Left ventricle myocardium inferior (tissue), 1 donor: ENCODE data around the gene C19orf85. TPM values are rescaled to one million over a fixed set of nuclear protein-coding genes. Genes with fewer than 3 reads are reported as not detected.
"Not testable (repeated sequence)": the region's sequence is repeated elsewhere in the genome, so short reads cannot be mapped to it uniquely, and the experiment has no call there.

Experiments used
- DNase-seq: peaks from one replicate; pipeline ENCODE4 v3.0.0-alpha.2; 2020
- H3K27ac ChIP-seq: fragments of 200-600 bp; replicated peaks from 2 replicates; pipeline ENCODE4 v1.8.0; 2021
- H3K27me3 ChIP-seq: fragments of 200-600 bp; 2 replicates; pipeline ENCODE4 v1.8.0; 2021; ENCODE audit warnings: low read depth
- H3K36me3 ChIP-seq: fragments of 200-600 bp; 2 replicates; pipeline ENCODE4 v1.8.0; 2021
- H3K4me1 ChIP-seq: fragments of 200-600 bp; 2 replicates; pipeline ENCODE4 v1.8.0; 2021
- H3K4me3 ChIP-seq: fragments of 200-600 bp; 2 replicates; pipeline ENCODE4 v1.8.0; 2021; ENCODE audit warnings: mild to moderate bottlenecking, moderate library complexity
- H3K9me3 ChIP-seq: fragments of 200-600 bp; replicated peaks from 2 replicates; pipeline ENCODE4 v1.8.0; 2021
- CTCF ChIP-seq: fragments of 200-600 bp; IDR thresholded peaks from 2 replicates; pipeline ENCODE4 v1.8.0; 2021; ENCODE audit warnings: antibody characterized with exemption, mild to moderate bottlenecking, borderline replicate concordance
- intact Hi-C: fragments of 100-400 bp; cut with micrococcal nuclease; formaldehyde crosslinking; loops from one replicate; pipeline ENCODE4 v1.11.0; 2022
- total RNA-seq: library from RNA; stranded (reverse); fragmentation: NEBNext Ultra II Directional; extraction: Animal tissue kit (Norgen Biotek cat#: 25700); gene quantifications from one replicate; pipeline ENCODE4 v1.2.1, GENCODE V29; 2021
- donor health status: DM: no; HTN: yes; CAD: no; lungs with severe emphysema.

C19orf85 gene
- total RNA-seq, 1 donor from 2014 or later = not detected

- no peak for TF ChIP-seq CTCF
- Histone ChIP-seq H3K36me3 (peaks cover 17% of the 10 kb centered on the region), H3K4me3 (peak overlapping the region; percentile 69), H3K27me3 (no peaks in the 10 kb centered on the region), H3K27ac (no peak overlapping the region), H3K9me3 (no peaks in the 10 kb centered on the region), H3K4me1 (peaks cover 14% of the 10 kb centered on the region)
- intact Hi-C loops = no loop called here
- no peak for DNase-seq
Measured at GRCh38 chr19:55503157-55503501, 38.6 kb upstream of the C19orf85 start.

GRCh38 chr19:55502197-55502952 lies 37.8 kb upstream of the C19orf85 start:
- DNase-seq = no peak
- no peaks in the 10 kb centered on the region for H3K9me3 ChIP-seq
- H3K4me1 ChIP-seq = peaks cover 14% of the 10 kb centered on the region
- no peak overlapping the region for H3K27ac ChIP-seq
- H3K4me3 ChIP-seq = no peak overlapping the region
- intact Hi-C loops = no loop called here
- no peaks in the 10 kb centered on the region for H3K27me3 ChIP-seq
- peaks cover 17% of the 10 kb centered on the region for H3K36me3 ChIP-seq
- no peak for TF ChIP-seq CTCF

GRCh38 chr19:55500368-55500952 lies 35.9 kb upstream of the C19orf85 start:
- intact Hi-C loops = no loop called here
- no peak for DNase-seq

GRCh38 chr19:55498246-55498840 lies 33.8 kb upstream of the C19orf85 start:
- intact Hi-C loops = no loop called here
- H3K36me3 ChIP-seq = peaks cover 23% of the 10 kb centered on the region

More at GRCh38 chr19:55500368-55500952, 35.9 kb upstream of the C19orf85 start:
- no peaks in the 10 kb centered on the region for H3K27me3 ChIP-seq
- TF ChIP-seq CTCF = no peak
- H3K4me3 ChIP-seq = no peak overlapping the region
- H3K9me3 ChIP-seq = no peaks in the 10 kb centered on the region
- H3K36me3 ChIP-seq = peaks cover 23% of the 10 kb centered on the region
- no peak overlapping the region for H3K27ac ChIP-seq
- peaks cover 16% of the 10 kb centered on the region for H3K4me1 ChIP-seq

GRCh38 chr19:55497763-55498162 lies 33.2 kb upstream of the C19orf85 start:
- Histone ChIP-seq H3K9me3 (no peaks in the 10 kb centered on the region), H3K27me3 (peaks cover 21% of the 10 kb centered on the region), H3K27ac (no peak overlapping the region), H3K4me1 (peaks cover 24% of the 10 kb centered on the region), H3K4me3 (no peak overlapping the region), H3K36me3 (peaks cover 23% of the 10 kb centered on the region)
- TF ChIP-seq CTCF = no peak
- no peak for DNase-seq
- intact Hi-C loops = no loop called here

More at GRCh38 chr19:55498246-55498840, 33.8 kb upstream of the C19orf85 start:
- Histone ChIP-seq H3K9me3 (no peaks in the 10 kb centered on the region), H3K4me1 (peaks cover 21% of the 10 kb centered on the region), H3K27me3 (peaks cover 16% of the 10 kb centered on the region), H3K4me3 (no peak overlapping the region), H3K27ac (no peak overlapping the region)
- TF ChIP-seq CTCF = no peak
- no peak for DNase-seq

- H3K4me3 ChIP-seq, DNase-seq, H3K9me3 ChIP-seq, intact Hi-C loops, H3K27ac ChIP-seq: not testable (repeated sequence)
- Histone ChIP-seq H3K27me3 (peaks cover 27% of the 10 kb centered on the region), H3K4me1 (peaks cover 26% of the 10 kb centered on the region), H3K36me3 (peaks cover 23% of the 10 kb centered on the region)
Measured at GRCh38 chr19:55496820-55497219, 32.3 kb upstream of the C19orf85 start.
